SU-DHL-6 (cell line): ENCODE measurements around the gene PTCH1.

Experiments
- CTCF ChIP-seq: fragments of 200-600 bp; sonication (generic); IDR thresholded peaks from one replicate; pipeline ENCODE4 v1.5.1; 2017; ENCODE audit warnings: antibody characterized with exemption, mild to moderate bottlenecking, low read length, moderate library complexity; ENCODE audit not compliant: insufficient read depth, poor library complexity, severe bottlenecking
- EZH2phosphoT487 ChIP-seq: fragments of 200-600 bp; sonication (generic), shearing (Covaris generic); conservative IDR thresholded peaks from 2 replicates; pipeline ENCODE4 v1.6.1; 2018; ENCODE audit warnings: mild to moderate bottlenecking, antibody characterized with exemption, low read length, moderate library complexity, mixed read lengths

DNA sequence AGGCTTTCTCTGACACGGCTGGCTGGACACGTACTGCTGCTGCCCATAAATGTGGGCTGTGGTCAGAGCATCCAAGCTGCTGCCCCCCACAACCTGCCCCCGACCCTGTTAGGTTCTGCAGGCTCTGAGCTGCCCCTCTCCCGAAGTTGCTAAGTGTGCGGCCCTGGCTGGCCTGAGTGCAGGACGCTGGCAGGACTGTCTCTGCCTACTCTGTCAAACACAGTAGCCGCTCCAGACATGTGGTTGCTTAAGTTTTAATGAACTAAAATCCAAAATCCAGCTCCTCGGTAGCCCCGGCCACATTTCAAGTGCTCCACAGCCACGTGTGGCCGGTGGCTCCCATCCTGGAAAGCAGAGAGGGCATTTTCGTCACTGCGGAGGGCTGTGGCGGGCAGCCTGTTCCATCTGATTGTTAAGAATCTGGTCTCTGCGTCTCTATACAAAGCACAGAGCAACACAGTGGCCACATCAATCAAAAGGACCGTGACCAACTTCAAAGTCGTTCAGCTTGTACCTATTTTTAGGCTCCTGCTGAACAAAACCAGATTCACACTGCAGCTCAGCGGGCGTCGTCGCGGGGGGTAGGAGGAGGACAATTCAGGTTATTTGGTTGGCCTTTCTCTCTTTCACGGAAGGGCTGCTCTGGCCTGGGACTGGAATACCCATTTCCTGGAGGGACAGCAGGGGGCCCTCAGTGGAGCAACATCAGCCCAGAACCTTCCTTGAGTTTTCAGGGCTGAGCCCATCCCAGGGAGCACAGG is 68.9 kb downstream of the PTCH1 start:
- TF ChIP-seq CTCF (no peak), EZH2phosphoT487 (no peak)
